Glutamatergic neuron (in vitro differentiated cells): ENCODE data around the gene EXOSC10. TPM values are rescaled to one million over a fixed set of nuclear protein-coding genes. Genes with fewer than 3 reads are reported as not detected.
"Not testable (repeated sequence)": the region's sequence is repeated elsewhere in the genome, so short reads cannot be mapped to it uniquely, and the experiment has no call there.

ENCODE experiments used
- DNase-seq: peaks from one replicate; pipeline ENCODE4 v3.0.0; 2022
- H3K27ac Mint-ChIP-seq: one replicate; pipeline ENCODE4 v1.8.0; 2020; ENCODE audit warnings: mild to moderate bottlenecking, mixed read lengths, inconsistent platforms; ENCODE audit not compliant: unreplicated experiment
- H3K27me3 Mint-ChIP-seq: one replicate; pipeline ENCODE4 v1.8.0; 2020; ENCODE audit warnings: mild to moderate bottlenecking, moderate library complexity, mixed read lengths, inconsistent platforms; ENCODE audit not compliant: unreplicated experiment
- H3K36me3 Mint-ChIP-seq: one replicate; pipeline ENCODE4 v1.8.0; 2020; ENCODE audit warnings: mild to moderate bottlenecking, mixed read lengths, inconsistent platforms; ENCODE audit not compliant: unreplicated experiment
- H3K4me1 Mint-ChIP-seq: one replicate; pipeline ENCODE4 v1.8.0; 2020; ENCODE audit warnings: mild to moderate bottlenecking, low read depth, mixed read lengths, inconsistent platforms; ENCODE audit not compliant: unreplicated experiment
- H3K4me3 Mint-ChIP-seq: one replicate; pipeline ENCODE4 v1.8.0; 2020; ENCODE audit warnings: mild to moderate bottlenecking, mixed read lengths, inconsistent platforms; ENCODE audit not compliant: unreplicated experiment
- H3K9me3 Mint-ChIP-seq: one replicate; pipeline ENCODE4 v1.8.0; 2020; ENCODE audit warnings: mild to moderate bottlenecking, moderate library complexity, mixed read lengths, inconsistent platforms; ENCODE audit not compliant: unreplicated experiment
- total RNA-seq: library from RNA; stranded (reverse); fragmentation: NEBNext Ultra II Directional; extraction: Animal tissue kit (Norgen Biotek cat#: 25700); gene quantifications from one replicate; pipeline ENCODE4 v1.2.1, GENCODE V29; 2021; ENCODE audit not compliant: unreplicated experiment
- TF ChIP-seq, protein P1 (sequence below): fragments of 200-600 bp; sonication (generic); IDR thresholded peaks from one replicate; pipeline ENCODE4 v1.5.0; 2021; ENCODE audit not compliant: partially characterized antibody, unreplicated experiment

The EXOSC10 gene
- total RNA-seq, 1 donor from 2014 or later = 111 TPM

DNA sequence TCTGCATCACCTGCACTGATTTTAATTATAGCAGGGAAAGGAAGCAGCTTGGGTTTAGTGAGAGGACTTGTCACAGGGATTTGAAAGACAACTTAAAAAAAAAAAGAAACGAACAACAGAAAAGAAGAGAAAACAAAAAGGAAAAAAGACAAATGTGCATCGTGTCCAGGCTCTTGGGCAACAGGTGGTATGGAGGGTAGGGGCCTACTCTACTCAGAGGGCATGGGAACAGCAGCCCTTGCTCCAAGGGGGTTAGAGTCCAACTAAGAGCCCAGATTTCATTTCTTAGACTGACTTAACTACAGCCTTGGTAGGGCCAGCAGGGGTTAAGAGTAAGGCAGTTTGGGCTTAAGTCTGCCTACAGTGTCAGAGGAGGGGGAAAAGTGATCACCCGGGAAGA is 15.3 kb upstream of the EXOSC10 start:
- Mint-ChIP-seq H3K4me1 (no peaks in the 10 kb centered on the region), H3K4me3 (no peak overlapping the region), H3K27me3 (no peaks in the 10 kb centered on the region), H3K9me3 (no peaks in the 10 kb centered on the region), H3K27ac (no peak overlapping the region), H3K36me3 (no peaks in the 10 kb centered on the region)
- DNase-seq = no peak
- TF ChIP-seq, protein P1, sequence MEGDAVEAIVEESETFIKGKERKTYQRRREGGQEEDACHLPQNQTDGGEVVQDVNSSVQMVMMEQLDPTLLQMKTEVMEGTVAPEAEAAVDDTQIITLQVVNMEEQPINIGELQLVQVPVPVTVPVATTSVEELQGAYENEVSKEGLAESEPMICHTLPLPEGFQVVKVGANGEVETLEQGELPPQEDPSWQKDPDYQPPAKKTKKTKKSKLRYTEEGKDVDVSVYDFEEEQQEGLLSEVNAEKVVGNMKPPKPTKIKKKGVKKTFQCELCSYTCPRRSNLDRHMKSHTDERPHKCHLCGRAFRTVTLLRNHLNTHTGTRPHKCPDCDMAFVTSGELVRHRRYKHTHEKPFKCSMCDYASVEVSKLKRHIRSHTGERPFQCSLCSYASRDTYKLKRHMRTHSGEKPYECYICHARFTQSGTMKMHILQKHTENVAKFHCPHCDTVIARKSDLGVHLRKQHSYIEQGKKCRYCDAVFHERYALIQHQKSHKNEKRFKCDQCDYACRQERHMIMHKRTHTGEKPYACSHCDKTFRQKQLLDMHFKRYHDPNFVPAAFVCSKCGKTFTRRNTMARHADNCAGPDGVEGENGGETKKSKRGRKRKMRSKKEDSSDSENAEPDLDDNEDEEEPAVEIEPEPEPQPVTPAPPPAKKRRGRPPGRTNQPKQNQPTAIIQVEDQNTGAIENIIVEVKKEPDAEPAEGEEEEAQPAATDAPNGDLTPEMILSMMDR = no peak

DNA sequence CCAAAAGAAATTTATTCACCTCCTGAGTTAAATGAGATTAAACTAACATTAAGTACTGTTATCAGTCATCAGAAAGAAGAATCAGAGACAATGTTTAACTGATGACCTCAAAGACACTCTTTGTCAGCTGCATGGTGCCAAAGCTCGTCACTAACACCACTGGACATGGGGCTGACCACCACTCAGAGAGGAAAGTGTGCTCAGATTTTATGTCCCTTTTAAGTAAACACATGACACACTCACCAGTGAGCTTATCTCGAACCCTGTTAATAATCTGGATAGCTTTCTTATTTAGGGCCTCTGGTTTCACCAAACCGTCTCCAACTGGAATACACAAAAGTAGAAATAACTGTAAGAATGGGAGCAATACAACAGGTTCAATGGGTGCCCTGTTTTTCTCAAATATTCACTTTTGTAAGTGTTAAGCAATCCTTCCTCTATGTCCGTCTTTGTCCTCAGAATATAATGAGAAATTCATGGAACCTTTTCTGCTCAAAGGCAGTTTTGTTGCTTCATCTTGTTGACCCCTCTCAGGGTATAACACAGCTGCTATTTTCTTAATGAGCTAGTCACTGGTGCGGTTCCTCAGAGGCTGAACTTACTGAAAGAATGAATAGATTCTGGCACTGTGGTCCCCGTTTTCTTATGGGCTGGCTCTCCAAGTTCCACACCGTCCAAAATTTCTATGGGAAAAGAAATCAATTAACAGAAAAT is 9.5 kb upstream of the EXOSC10 start:
- Mint-ChIP-seq H3K27ac (no peak overlapping the region), H3K9me3 (no peaks in the 10 kb centered on the region), H3K27me3 (peaks cover 2% of the 10 kb centered on the region), H3K36me3 (peaks cover 4% of the 10 kb centered on the region), H3K4me3 (no peak overlapping the region), H3K4me1 (no peaks in the 10 kb centered on the region)
- DNase-seq = no peak
- TF ChIP-seq, protein P1 = no peak

DNA sequence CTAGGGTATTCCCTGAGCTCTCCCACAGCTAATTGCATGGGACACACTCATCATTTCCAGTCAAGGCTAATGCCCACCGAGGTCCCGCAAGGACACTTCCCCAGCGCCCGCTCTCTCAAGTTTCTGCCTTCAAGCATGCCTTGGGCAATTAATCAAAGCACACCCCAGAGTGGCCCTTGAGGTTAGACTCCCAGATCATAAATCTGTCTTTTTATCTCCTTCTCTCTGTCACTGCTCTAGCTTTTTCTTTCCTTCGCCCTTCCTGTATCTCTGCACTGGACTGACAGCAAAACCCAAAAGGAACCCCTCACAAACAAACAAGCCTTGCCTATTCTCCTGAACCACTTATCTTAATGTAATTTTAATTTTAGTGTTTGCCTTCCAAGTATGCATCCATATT is 7.9 kb upstream of the EXOSC10 start:
- Mint-ChIP-seq H3K4me1 (no peaks in the 10 kb centered on the region), H3K9me3 (no peaks in the 10 kb centered on the region), H3K27ac (no peak overlapping the region), H3K27me3 (peaks cover 2% of the 10 kb centered on the region), H3K4me3 (no peak overlapping the region), H3K36me3 (peaks cover 4% of the 10 kb centered on the region)
- TF ChIP-seq, protein P1 = no peak
- DNase-seq = no peak

DNA sequence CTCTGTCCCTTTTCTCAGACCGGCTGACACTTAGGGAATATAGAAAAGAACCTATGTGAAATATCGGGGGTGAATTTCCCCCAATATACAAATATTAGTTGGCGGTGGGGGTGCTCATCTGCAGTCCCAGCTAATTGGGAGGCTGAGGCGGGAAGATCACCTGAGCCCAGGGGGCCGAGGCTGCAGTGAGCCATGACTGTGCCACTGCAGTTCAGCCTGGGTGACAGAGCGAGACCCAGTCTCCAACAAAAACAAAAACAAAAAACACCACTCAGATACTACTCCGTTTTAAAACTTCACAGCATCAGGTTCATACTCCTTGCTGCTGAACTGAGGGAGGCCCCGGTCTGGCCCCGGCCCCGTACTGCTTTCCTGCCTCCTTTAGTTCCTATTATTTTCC is 5.9 kb upstream of the EXOSC10 start:
- DNase-seq = no peak
- TF ChIP-seq, protein P1 = no peak
- Mint-ChIP-seq H3K4me1 (no peaks in the 10 kb centered on the region), H3K9me3 (no peaks in the 10 kb centered on the region), H3K36me3 (peaks cover 4% of the 10 kb centered on the region), H3K4me3 (no peak overlapping the region), H3K27me3 (peaks cover 2% of the 10 kb centered on the region), H3K27ac (peak overlapping the region; percentile 28)

DNA sequence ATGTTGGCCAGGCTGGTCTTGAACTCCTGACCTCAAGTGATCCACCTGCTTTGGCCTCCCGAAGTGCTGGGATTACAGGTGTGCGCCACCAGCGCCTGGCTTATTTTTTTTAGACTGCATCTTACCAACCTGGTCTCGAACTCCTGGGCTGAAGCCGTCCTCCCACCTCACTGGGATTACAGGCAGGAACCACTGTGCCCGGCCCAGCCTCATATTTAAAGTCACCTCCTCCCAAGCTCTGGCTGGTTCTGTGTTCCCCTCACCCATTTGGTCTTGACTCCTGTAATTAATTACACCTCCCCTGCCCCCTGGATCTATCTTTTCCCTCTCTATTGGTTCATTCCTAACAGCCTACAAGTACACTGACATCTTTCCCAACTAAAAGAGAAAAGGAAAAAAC is 1.7 kb upstream of the EXOSC10 start:
- H3K27ac Mint-ChIP-seq = no peak overlapping the region
- DNase-seq = no peak
- peaks cover 5% of the 10 kb centered on the region for H3K4me1 Mint-ChIP-seq
- TF ChIP-seq, protein P1 = no peak
- peaks cover 3% of the 10 kb centered on the region for H3K27me3 Mint-ChIP-seq
- peak overlapping the region; percentile 21 for H3K4me3 Mint-ChIP-seq
- no peaks in the 10 kb centered on the region for H3K36me3 Mint-ChIP-seq
- H3K9me3 Mint-ChIP-seq = no peaks in the 10 kb centered on the region

DNA sequence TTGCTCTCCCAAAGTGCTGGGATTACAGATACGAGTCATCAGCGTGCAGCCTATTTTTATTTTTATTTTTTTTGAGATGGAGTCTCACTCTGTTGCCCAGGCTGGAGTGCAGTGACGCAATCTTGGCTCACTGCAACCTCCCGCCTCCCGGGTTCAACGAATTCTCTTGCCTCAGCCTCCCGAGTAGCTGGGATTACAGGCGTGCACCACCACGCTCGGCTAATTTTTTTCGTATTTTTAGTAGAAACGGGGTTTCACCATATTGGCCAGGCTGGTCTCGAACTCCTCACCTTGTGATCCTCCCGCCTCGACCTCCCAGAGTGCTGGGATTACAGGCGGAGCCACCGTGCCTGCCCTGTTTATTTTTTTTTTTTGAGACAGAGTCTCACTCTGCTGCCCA is 1.1 kb upstream of the EXOSC10 start:
- not testable (repeated sequence) for H3K27me3 Mint-ChIP-seq, H3K4me3 Mint-ChIP-seq, H3K4me1 Mint-ChIP-seq, DNase-seq, H3K9me3 Mint-ChIP-seq, H3K27ac Mint-ChIP-seq, H3K36me3 Mint-ChIP-seq
